NOMO-1 (cell line): ENCODE results near the gene FBRSL1.

Experiments used
- DNase-seq, 2 experiments: peaks; one replicate each; lab custom pipeline; 2025; ENCODE audit not compliant: unreplicated experiment in 2 of 2; lab: John Stamatoyannopoulos, UW

Gene FBRSL1

DNA sequence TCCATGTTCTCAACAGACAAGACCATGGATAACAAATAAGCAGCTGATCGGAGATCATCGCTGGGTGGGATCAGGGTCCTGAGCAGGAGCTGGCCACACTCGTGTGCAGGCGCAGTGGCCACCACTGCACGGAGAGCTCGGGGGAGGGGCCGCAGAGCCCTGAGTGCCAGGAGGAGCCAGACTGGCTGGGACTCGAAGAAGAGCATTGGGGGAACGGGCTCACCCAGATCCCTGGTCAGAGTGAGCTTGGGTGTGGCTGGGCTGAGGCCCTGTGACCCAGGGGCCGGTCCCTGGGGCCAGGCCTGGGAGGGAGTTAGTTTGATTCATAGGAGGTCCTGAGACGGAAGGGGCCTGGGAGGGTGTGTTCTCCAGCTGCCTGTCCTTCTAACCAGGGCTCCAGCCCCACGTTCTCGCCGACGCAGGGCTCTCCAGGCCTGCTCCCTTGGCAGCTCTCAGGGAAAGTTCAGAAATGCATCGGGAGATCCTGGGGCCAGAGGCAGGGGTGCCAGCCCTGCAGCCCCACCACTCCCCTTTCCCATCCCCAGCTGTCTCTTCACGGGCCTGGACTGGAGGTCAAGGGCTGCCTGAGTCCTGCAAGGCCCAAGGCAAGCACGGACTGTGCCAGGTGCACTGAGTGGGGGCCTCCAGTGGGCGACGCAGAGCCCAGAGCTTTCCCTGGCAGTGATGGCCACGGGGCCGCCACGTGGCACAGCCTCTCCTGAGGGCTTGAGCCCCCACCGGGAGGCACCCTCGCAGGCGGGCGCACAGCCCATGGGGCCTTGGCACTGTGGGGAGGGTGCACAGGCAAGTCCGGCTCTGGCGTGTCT lies 48.1 kb downstream of the FBRSL1 start:
- no peak for DNase-seq

DNA sequence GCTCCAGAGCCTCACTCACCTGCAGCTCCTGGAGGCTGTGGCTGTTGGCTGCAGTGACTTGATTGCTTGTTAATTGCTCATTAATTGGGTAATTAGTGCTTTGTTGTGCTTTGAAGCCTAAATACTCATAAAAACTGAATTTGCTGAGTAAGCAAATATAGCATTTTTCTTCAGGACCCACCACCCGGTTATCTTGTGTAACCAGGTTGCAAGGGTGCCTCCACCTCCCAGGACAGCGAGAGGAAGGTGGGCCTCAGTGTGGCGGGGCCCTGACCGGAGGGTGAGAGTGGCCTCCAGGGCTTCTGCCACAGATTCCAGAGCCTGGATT lies 48.7 kb downstream of the FBRSL1 start:
- no peak for DNase-seq

DNA sequence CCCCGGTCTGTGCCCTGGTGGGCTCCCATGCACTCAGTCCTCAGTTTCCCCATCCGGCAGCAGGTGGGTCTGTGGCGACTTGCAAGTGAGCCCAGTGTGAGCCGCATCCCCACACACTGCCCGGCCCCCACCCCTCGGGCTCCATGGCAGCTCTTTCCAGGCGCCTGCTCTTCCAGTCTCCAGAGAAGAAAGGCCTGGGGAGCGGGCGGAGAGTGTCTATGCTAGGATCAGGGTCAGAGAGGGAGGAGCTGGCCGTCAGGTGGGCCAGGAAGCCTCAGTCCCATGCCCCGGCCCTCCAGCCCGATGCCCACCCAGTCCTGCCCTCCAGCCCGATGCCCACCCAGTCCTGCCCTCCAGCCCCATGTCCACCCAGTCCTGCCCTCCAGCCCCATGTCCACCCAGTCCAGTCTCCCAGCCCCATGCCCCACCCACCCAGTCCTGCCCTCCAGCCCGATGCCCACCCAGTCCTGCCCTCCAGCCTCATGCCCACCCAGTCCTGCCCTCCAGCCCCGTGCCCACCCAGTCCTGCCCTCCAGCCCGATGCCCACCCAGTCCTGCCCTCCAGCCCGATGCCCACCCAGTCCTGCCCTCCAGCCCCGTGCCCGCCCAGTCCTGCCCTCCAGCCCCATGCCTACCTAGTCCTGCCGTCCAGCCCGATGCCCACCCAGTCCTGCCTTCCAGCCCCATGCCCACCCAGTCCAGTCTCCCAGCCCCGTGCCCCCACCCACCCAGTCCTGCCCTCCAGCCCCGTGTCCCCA lies 49.2 kb downstream of the FBRSL1 start:
- DNase-seq: no peak

DNA sequence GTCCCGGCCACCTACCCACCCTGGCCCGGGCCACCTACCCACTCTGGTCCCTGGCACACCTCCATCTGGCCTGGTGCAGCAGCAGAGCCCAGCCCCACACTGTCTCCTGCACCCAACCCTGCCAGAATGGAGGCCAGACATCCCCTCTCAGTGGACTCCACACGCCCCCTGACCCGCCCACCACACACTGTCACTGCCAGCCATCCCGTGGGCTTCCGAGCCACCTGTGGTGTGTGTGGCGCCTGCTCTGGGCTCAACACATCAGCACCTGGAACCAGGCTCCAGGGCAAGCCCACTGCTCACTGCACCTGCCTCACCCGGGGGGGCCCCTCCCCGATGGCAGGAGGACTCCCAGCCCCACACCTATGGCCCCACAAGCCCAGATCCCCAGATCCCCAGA lies 50.5 kb downstream of the FBRSL1 start:
- DNase-seq: no peak

DNA sequence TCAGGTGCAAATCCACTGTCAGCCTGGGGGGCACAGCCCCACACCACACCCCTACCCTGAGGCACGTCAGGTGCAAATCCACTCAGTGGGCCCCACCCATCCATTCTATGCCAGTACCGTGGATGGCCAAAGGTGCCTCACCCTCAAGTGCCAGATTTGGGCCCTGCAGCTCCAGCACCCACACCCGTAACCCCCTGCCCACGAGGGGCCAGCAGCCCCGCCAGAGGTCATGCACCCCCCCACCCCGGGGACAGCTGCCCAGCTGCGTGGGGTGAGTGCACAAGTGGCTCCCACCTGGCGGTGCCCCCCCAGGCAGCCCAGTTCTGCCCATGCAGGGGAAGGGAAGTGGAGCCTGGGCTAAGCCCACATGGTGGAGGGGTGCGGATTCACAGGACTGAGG lies 51.2 kb downstream of the FBRSL1 start:
- no peak for DNase-seq

DNA sequence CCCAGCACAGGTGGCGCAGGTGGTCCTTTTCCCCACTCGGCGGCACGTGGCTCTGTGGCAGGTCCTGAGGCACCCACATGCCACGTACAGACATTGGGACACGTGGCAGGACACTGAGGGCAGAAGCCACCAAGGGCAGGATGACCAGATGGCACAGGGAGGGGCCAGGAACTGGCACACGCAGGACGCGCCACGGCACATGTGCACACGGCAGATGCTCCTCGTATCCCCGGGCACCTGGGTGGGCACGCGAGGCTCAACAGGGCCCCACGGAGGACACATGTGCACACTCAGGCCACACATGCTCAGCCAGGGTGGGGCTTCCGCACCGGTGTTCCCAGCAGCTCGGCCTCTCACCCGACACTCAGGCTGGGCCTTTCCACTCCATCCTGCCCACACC lies 52.0 kb downstream of the FBRSL1 start:
- DNase-seq: no peak

DNA sequence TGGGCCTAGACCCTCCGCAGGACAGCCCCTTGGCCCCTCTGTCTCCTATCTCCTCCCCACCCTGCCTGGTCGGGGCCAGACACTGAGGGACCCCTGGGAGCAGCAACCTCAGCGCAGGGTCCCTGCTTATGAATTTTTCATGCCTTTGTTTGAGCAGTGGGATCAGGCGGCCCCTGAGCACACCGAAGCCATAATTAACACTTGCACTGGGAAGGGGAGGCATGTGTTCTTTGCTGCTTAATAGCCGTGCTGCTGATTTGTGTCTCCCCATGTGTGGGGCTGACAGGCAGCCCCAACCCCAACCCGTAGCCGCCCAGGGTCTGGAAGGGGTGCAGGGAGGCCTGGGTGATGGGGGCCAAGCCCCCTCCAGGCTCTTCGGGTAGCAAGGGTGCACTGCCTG lies 52.7 kb downstream of the FBRSL1 start:
- no peak for DNase-seq

DNA sequence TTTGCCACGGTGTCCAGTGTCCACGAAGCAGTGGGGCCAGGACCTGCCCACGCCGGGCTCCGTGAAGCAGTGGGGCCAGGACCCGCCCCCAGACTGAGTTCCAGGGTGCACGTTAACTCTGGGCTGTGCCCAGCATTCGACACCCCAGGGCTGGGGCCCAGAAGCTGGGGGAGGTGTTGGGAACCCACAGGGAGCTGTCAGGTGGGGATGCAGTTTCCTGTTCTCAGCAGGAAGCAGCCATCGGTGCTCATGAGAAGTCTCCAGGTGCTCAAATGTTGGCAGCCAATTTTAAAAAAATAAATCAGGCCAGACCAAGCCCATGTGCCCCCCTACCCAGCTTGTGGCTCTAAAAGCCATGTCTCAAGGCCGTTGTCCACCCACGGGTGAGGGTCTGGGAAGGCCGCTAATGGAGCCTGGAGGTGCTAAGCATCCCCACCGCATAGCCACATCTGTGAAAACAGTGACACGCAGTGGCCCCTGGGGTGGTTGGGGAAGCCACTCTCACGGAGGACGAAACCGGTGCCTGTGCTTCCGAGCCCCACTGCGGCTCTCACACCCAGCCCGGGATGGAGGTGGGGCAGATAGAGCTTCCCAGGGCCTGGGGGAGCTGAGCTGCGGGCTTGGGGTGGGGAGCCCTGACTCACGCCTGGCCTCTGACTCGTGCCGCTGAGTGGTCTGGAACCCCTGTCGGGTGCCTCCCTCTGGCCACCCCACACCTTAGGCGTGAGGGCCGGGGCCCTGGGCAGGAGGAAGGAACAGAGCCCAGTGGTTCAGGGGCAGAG lies 53.5 kb downstream of the FBRSL1 start:
- no peak for DNase-seq

DNA sequence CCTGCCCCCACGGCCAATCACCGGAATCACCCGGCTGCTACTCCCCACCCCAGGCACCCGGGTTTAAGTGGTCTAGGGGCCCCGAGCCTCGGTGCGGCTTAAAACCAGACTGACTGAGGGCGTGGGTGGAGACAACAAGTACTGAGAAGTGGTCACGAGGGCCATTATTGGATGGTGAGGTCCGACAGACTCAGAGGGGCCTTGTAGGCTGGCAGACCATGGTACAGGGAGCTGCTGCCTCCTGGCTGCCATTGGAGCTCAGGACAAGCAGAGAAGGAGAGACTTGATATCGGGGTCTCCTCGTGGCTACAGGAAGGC lies 54.1 kb downstream of the FBRSL1 start:
- no peak for DNase-seq

DNA sequence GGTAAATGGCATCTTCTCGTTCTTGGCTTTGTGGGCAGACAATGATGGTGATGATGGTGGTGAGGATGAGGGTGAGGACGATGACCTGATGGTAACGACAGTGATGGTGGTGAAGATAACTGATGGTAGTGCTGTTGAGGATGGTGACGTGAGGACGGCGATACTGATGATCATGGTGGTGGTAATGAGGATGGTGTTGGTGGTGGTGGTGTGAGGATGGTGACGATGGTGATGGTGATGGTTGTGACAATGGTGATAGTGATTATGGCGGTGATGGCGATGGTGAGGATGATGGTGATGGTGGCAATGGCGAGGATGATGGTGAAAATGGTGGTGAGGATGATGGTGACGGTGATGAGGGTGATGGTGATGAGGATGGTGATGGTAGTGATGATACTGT lies 54.5 kb downstream of the FBRSL1 start:
- DNase-seq: no peak

DNA sequence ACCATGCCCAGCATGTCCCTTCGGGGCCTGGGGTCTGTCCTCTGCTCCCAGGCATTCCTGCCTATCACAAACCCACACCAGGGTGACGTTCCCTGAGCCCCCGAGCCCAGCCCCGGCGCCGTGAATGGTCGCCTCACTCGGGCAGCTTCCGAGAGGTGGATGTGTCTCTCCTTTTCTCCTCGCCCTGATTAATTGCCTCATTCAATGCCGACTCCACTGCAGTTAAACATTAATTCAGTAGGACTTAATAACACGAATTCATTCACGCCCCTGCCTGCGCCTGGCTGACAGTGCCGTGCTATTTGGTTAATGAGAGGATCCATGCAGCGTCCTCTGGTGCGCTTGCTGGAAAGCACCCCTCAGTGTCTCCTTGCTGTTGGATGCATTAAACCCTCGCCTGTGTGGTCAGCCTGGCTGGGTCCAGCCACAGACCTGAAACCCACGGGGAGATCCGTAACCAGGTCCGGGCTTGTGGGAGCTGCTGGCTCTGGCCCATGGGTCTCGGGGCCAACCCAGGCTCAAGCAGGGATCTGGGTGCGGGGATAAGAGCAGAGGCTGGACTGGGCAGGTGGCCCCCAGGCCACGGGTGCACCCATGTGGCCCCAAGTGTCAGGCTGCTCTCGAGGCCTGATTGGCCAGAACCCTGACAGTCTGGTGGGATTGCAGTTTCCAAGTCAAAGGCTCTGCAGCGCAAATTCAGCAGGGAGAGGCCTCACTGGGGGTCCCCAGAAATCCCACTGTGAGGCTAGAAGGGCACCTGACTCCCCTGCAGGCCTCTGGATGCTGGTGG lies 55.4 kb downstream of the FBRSL1 start:
- DNase-seq: no peak

DNA sequence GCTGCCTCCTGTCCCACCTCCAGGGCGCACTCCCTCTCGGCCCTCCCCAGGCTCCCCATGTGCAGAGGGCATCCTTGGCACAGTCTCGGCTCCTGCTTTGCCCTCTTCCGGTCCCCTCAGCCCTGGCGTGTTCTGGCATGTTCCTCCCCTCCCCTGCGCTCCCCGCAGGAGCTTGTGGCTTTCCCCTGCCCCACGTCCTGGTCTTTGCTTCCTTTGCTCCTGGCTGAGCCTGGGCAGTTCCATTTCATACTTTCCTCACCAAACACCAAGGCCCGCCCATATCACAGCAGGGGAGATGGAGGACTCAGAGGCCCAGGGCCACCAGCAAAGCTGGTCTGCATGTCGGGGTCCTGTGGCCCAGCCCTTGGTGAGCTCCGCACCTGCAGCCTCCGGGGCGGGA lies 56.0 kb downstream of the FBRSL1 start:
- DNase-seq: no peak

DNA sequence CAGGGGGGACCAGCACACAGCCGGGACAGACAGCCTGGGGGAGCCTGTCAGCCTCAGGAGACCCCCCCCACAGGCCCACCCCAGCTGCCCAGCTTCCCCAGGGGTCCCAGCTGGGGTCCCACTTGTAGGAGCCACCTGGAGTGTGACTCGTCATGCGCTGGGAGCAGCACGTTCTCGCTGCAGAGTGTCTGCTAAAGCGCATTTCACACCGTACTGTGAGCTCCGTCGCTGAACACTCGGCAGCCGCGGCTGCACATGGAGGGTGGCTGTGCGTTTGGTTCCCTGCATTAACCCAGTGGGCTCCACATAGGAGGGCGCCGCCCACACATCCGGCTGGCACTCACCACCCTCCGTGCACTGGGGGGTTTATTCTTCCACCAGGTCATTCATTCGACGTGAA lies 56.7 kb downstream of the FBRSL1 start:
- no peak for DNase-seq

DNA sequence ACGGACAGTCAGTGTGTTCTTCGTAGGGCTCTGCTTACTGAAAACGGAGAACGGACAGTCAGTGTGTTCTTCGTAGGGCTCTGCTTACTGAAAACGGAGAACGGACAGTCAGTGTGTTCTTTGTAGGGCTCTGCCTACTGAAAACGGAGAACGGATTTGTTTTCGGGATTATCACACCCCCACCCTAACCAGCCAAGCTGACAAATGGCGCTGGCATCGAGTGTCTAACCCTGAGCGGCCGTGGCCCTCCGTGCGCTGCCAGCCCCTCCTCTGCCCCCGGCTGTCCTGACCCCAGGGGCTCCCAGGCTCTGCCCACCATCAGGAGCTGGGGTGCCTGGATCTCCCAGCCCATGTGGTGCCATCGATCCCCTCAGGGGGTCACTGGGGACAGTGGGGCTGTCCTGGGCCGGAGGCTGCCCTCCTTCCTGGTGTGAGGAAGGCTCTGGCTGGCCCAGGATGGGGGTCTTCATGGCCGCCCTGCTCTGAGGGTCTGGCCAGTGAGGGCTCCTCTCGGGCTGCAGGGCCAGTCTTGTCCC lies 57.3 kb downstream of the FBRSL1 start:
- no peak for DNase-seq

DNA sequence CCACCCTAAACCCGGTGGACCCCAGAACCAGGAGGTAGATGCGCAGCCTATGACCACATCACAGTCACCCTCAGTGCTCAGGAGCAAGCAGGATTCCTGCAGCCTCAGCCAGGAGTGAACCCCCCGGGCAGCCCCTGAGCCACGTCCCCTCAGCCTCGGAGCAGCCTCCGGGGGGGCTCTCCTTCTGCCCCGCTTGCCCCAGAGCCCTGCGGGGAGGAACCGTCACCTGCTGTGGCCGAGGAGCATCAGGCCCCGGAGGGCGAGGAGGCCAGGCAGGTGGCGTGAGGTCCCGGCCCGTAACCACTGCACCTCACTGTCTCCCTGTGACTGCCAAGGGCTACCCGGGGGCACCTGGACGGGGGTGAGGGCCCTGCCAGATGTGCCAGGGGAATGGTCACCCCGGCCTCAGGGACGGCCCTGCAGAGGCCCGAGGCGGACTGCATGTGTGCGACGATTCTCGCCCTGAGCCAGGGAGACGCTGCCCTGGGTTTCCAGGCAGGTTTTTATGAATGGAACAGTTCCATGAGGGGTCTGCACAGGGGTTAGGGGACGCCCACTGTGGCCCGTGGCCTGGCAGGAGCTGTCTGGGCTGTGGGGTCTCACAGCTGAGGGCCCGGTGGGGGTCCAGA lies 58.6 kb downstream of the FBRSL1 start:
- DNase-seq: no peak

DNA sequence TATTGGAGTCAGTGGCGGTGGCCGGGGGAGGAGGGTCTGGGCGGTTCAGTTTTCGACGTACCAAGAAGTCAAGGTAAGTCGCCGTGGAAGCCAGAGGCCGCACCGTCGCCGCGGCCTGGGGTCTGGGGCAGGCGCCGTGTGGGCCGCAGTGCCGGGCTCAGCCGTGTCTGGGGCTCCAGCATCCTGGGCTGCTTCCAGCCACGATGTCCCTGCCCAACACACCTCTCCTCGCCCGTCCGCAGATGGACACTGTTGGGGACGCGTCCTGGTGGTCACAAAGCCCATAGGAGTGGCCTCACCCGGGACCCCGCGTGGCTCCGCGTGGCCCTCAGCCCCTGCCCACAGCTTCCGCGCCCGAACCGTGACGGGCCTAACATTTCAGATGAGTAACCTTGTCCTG lies 59.1 kb downstream of the FBRSL1 start:
- DNase-seq: no peak

DNA sequence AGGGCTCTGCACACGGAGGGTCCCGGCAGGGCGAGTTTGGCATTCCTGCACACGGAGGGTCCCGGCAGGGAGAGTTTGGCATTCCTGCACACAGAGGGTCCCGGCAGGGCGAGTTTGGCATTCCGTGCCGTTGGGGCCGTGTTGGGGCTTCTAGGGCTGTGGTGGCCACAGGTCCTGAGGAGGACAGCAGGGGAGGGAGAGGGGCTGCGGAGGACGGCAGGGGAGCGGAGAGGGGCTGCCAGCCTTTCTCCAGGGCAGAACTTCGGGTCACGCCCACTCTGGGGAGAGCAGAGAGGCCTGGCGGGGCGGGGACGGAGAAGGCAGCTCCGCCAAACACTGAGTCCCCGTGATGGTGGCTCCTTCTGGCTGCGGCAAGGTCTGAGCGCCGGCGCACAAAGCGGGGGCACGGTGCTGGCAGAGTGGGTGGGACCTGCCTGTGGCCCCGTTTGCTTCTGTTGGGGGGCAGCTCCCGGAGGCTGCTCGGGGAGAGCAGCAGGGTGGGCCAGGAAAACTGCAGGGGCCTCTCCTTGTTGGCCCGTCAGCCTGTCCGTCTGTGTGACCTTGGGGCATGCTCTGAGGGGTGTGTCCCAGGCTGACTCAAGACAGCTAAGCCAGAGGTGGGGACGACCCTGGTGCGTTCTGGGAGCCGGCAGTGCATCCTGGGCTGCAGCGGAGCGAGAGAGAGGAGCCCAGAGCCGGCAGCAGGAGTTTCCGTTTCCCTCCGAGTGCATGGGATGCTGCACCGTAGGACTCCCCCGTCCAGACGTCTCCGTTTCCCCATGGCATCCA lies 60.3 kb downstream of the FBRSL1 start:
- no peak for DNase-seq

DNA sequence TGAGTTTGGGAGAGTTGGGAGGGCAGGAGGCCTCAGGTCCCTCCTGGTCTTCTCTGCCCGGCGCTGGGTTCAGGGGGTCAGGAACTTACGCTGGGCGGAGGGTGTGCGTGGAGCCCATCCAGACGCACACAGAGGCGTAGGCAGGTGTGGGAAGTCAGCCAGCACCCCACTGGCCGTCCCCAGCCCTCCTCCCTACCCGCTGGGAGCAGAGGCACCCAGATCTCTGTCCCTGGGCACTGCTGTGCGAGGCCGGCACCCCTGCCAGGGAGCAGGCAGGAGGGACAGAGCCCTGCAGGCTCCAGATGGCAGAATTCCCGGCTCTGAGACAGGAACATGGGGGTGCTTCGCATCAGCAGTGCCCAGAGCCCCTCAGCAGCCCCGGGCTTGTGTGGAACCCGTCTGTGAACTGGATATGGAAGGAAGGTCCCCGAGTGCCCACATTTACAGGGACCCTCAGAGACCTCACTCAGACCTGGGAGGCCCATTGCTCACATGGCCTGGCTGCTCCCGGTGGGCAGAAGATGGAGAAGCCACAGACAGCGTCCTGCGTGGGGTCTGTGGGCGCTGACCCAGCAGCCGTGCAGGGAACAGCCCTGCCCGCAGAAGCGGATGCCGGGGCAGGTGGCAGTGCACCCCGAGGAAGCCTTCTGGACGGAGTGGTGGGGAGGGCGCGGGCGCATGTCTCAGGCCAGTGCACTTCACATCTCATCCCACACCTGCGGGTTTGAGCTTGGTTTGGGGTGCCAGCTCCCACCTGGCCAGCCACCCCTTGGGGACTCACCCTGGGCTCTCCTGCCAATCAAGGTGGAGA lies 61.1 kb downstream of the FBRSL1 start:
- DNase-seq: no peak

DNA sequence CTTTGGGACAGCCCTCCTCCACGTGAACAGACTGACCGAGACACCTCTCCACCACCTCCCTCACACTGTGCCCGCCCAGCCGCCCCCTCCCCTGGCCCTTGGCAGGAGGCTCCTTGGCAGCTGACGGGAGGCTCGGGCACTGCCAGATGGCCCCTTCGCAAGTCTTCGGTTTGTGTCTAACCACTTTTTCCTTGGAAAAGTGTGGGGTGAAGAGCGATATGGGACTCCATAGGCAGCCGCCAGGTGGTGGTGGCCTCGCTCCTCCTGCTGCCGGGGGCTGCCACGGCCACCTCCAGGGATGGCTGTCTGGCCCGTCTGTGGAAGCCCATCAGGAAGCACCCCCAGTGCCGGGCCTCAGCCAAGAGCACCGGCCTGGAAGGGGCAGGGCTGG lies 61.7 kb downstream of the FBRSL1 start:
- no peak for DNase-seq
